GM12878 (cell line): ENCODE measurements around the gene CELF2. TPM values are rescaled to one million over a fixed set of nuclear protein-coding genes. Genes with fewer than 3 reads are reported as not detected.

Experiments
- ATAC-seq: fragments of 200-7000 bp; cut with Tn5 transposase; 3 replicates; pipeline ENCODE4 v1.9.1; 2020; ENCODE audit warnings: mild to moderate bottlenecking, moderate library complexity
- BruUV-seq: library from RNA; stranded (reverse); fragments of 400-500 nt; replicated peaks from 2 replicates; lab custom pipeline; 2021; lab: Mats Ljungman, UMichigan
- CTCF ChIA-PET: fragments of 300-600 bp; sonication (Branson Sonifier 250); formaldehyde crosslinking; extraction: SDS; loops from one replicate; lab custom pipeline; 2021; ENCODE audit warnings: inconsistent platforms; lab: Yijun Ruan, JAX
- POLR2A ChIA-PET: fragments of 350-600 bp; formaldehyde crosslinking; extraction: SDS; loops from one replicate; lab custom pipeline; 2021; ENCODE audit warnings: inconsistent platforms; lab: Charles Lee
- RAD21 ChIA-PET: fragments of 300-600 bp; sonication (Branson Sonifier 250); formaldehyde crosslinking; loops from one replicate; lab custom pipeline; 2023; ENCODE audit warnings: antibody characterized with exemption; ENCODE audit not compliant: unreplicated experiment; lab: Charles Lee
- SMC1A ChIA-PET: fragments of 300-600 bp; sonication (Branson Sonifier 250); formaldehyde crosslinking; loops from one replicate; lab custom pipeline; 2023; ENCODE audit not compliant: unreplicated experiment, uncharacterized antibody; lab: Charles Lee
- DNase-seq: peaks from one replicate; pipeline ENCODE4 v3.0.0-alpha.2; 2011; ENCODE audit warnings: low read depth, low spot score
- FAIRE-seq: peaks from 3 replicates; lab custom pipeline; 2011; peaks lifted over from hg19 to GRCh38; lab: Jason Lieb, UNC
- H2AFZ ChIP-seq: 2 replicates; pipeline ENCODE4 v1.6.0; 2011; ENCODE audit warnings: low read depth, low read length, control low read depth; ENCODE audit not compliant: control insufficient read depth
- H3K27ac ChIP-seq: 2 replicates; pipeline ENCODE4 v1.5.1; 2011; ENCODE audit warnings: control low read depth; ENCODE audit not compliant: control insufficient read depth, insufficient read depth
- H3K27me3 ChIP-seq, 2 experiments: replicated peaks in 1 of 2; 2 replicates each; pipeline versions ENCODE4 v1.6.0 to v1.6.1; 2011; ENCODE audit warnings: low read length in 1 of 2; ENCODE audit not compliant: control insufficient read depth in 2 of 2, insufficient read depth in 2 of 2
- H3K36me3 ChIP-seq, 2 experiments: 2 replicates each; pipeline ENCODE4 v1.5.1; 2011; ENCODE audit warnings: low read length in 1 of 2; ENCODE audit not compliant: control insufficient read depth in 2 of 2, insufficient read depth in 2 of 2
- H3K4me1 ChIP-seq: 2 replicates; pipeline ENCODE4 v1.6.1; 2011; ENCODE audit warnings: mild to moderate bottlenecking, low read length, moderate library complexity, mixed read lengths; ENCODE audit not compliant: control insufficient read depth, insufficient read depth
- H3K4me2 ChIP-seq: 2 replicates; pipeline ENCODE4 v1.6.0; 2011; ENCODE audit warnings: control low read depth; ENCODE audit not compliant: control insufficient read depth, insufficient read depth
- H3K4me3 ChIP-seq: fragments of 200-600 bp; sonication (generic); 2 replicates; pipeline ENCODE4 v1.5.1; 2016
- H3K79me2 ChIP-seq: 2 replicates; pipeline ENCODE4 v1.6.0; 2011; ENCODE audit warnings: low read length; ENCODE audit not compliant: control insufficient read depth, insufficient read depth
- H3K9ac ChIP-seq: 2 replicates; pipeline ENCODE4 v1.8.0; 2011; ENCODE audit warnings: low read length, control low read depth, mixed read lengths; ENCODE audit not compliant: control insufficient read depth, insufficient read depth
- H3K9me3 ChIP-seq: replicated peaks from 3 replicates; pipeline ENCODE4 v1.5.1; 2011; ENCODE audit warnings: mild to moderate bottlenecking, low read length; ENCODE audit not compliant: control insufficient read depth, insufficient read depth
- H4K20me1 ChIP-seq: 2 replicates; pipeline ENCODE4 v1.6.0; 2011; ENCODE audit not compliant: control insufficient read depth, insufficient read depth
- CTCF ChIP-seq, 3 experiments: IDR thresholded peaks in 2 of 3; conservative IDR thresholded peaks in 1 of 3; 2 replicates each; pipeline ENCODE4 v1.5.1; 2011; ENCODE audit warnings: low read depth in 3 of 3, low read length in 3 of 3, mild to moderate bottlenecking in 3 of 3, control low read depth in 2 of 3, moderate library complexity in 2 of 3, inconsistent platforms in 1 of 3, mixed read lengths in 1 of 3; ENCODE audit not compliant: control insufficient read depth in 2 of 3, insufficient read depth in 1 of 3; ENCODE audit errors: extremely low read depth in 1 of 3
- EED ChIP-seq: sonication (generic); IDR thresholded peaks from 2 replicates; pipeline ENCODE4 v1.6.1; 2016; ENCODE audit warnings: antibody characterized with exemption, low read depth
- ELK1 ChIP-seq: IDR thresholded peaks from 2 replicates; pipeline ENCODE4 v1.6.1; 2012; ENCODE audit warnings: low read depth, low read length, improper control_type of control experiment
- EP300 ChIP-seq, 2 experiments: fragments of 150-350 bp in 1 of 2; IDR thresholded peaks; 2 replicates each; pipeline ENCODE4 v1.6.1; 2011 to 2012; ENCODE audit warnings: low read depth in 2 of 2, low read length in 2 of 2, borderline replicate concordance in 1 of 2, improper control_type of control experiment in 1 of 2, inconsistent platforms in 1 of 2; ENCODE audit not compliant: control insufficient read depth in 1 of 2
- FOXK2 ChIP-seq: fragments of 450-650 bp; IDR thresholded peaks from 2 replicates; pipeline ENCODE4 v1.6.1; 2017; ENCODE audit warnings: mild to moderate bottlenecking, moderate library complexity
- JUNB ChIP-seq: IDR thresholded peaks from 2 replicates; pipeline ENCODE4 v1.6.1; 2016; ENCODE audit warnings: antibody characterized with exemption, mild to moderate bottlenecking
- MTA2 ChIP-seq: fragments of 450-650 bp; IDR thresholded peaks from 2 replicates; pipeline ENCODE4 v1.6.1; 2016; ENCODE audit warnings: low read depth, mild to moderate bottlenecking, moderate library complexity
- PBX3 ChIP-seq: IDR thresholded peaks from 2 replicates; pipeline ENCODE4 v1.6.1; 2011; ENCODE audit warnings: mild to moderate bottlenecking, low read depth, low read length, moderate library complexity; ENCODE audit not compliant: insufficient replicate concordance
- POLR2AphosphoS5 ChIP-seq: IDR thresholded peaks from 2 replicates; pipeline ENCODE4 v1.6.1; 2011; ENCODE audit warnings: mild to moderate bottlenecking, low read length, inconsistent platforms
- SIN3A ChIP-seq: IDR thresholded peaks from 2 replicates; pipeline ENCODE4 v1.6.1; 2012; ENCODE audit warnings: low read depth, low read length, improper control_type of control experiment
- WRNIP1 ChIP-seq: IDR thresholded peaks from 2 replicates; pipeline ENCODE4 v1.6.1; 2011; ENCODE audit warnings: low read depth, low read length, improper control_type of control experiment, borderline replicate concordance
- ZNF687 ChIP-seq: fragments of 450-650 bp; IDR thresholded peaks from 2 replicates; pipeline ENCODE4 v1.6.1; 2017; ENCODE audit warnings: mild to moderate bottlenecking, moderate library complexity
- WGBS: methylation state at CpG from one replicate; pipeline ENCODE4 v1.1.6; 2016; ENCODE audit warnings: low lambda C conversion rate; ENCODE audit not compliant: insufficient replicate concordance, insufficient coverage; ENCODE audit errors: missing lambda C conversion rate; 5-methylcytosine and 5-hydroxymethylcytosine counted together
- in situ Hi-C: fragments of 300-500 bp; cut with MboI; formaldehyde crosslinking; loops from 9 replicates; pipeline ENCODE4 v1.14.3; 2018; ENCODE audit warnings: mixed read lengths
- intact Hi-C: fragments of 100-400 bp; cut with micrococcal nuclease; formaldehyde crosslinking; loops from one replicate; pipeline ENCODE4 v1.14.2; 2022; ENCODE audit not compliant: unreplicated experiment
- polyA plus RNA-seq, 11 experiments: library from polyadenylated mRNA; depleted of rRNA in 4 of 11; unstranded in 6 of 11; stranded (reverse) in 5 of 11; fragments of >200 nt; fragmentation: Nextera tagmentation in 4 of 11; fragmentation: Illumina TruSeq in 1 of 11; extraction: Ambion mirVana in 4 of 11; extraction: Trizol in 1 of 11; gene quantifications; 1 replicate in 1 of 11; 2 replicates in 10 of 11; pipeline versions ENCODE4 v1.2.1 to v1.2.3, GENCODE V29; 2011 to 2016; ENCODE audit warnings: inconsistent platforms in 2 of 11, missing spikeins in 2 of 11, low read depth in 1 of 11
- total RNA-seq, 4 experiments: library from RNA; depleted of rRNA in 3 of 4; stranded (reverse); fragments of >200 nt in 3 of 4; fragmentation: Illumina TruSeq in 1 of 4; extraction: Trizol in 1 of 4; gene quantifications; 2 replicates each; pipeline versions ENCODE4 v1.2.1 to v1.2.3, GENCODE V29; 2013 to 2021

The CELF2 gene
- total and polyA plus RNA-seq, 10 of the 15 experiments (the other 5 are each of a cell fraction or from before 2014, with no cell fraction given): 20.8 to 129 (median 86.3) TPM

- no peak overlapping the region for H3K9ac ChIP-seq
- H3K4me1 ChIP-seq: no peaks in the 10 kb centered on the region
- H4K20me1 ChIP-seq: no peaks in the 10 kb centered on the region
- H3K36me3 ChIP-seq: no peaks in the 10 kb centered on the region
- ATAC-seq (no peak), FAIRE-seq (no peak), DNase-seq (no peak)
- H3K4me2 ChIP-seq: no peak overlapping the region
- SMC1A ChIA-PET: interaction anchor here (1.5 kb wide), 1 partner anchor 28 kb away, joined by 3 read pairs; no protein-coding TSS in a partner anchor
- CTCF ChIA-PET: no interaction called here
- in situ Hi-C loops: no loop called here
- POLR2A ChIA-PET: no interaction called here
- RAD21 ChIA-PET: no interaction called here
- H2AFZ ChIP-seq: no peak overlapping the region
- H3K27ac ChIP-seq: no peak overlapping the region
- 44% methylated on average over 4 of the region's 4 CpGs for WGBS
- no peak overlapping the region for H3K4me3 ChIP-seq
- H3K79me2 ChIP-seq: no peaks in the 10 kb centered on the region
- intact Hi-C loops: no loop called here
- no peaks in the 10 kb centered on the region; the same call in 2 of the 3 replicates for H3K9me3 ChIP-seq
- H3K27me3 ChIP-seq: no peaks in the 10 kb centered on the region
- BruUV-seq: no TSS peak
- TF ChIP-seq SIN3A: no peak
- TF ChIP-seq MTA2: no peak
- no peak for TF ChIP-seq CTCF (IDR thresholded peaks at IDR 0.05 in 2 of 3, conservative IDR thresholded peaks at IDR 0.05 in 1 of 3; ENCODE audit: control insufficient read depth in 2 of 3, extremely low read depth in 1 of 3, insufficient read depth in 1 of 3, low read depth in 3 of 3, low read length in 3 of 3)
- no peak for TF ChIP-seq EP300 (IDR thresholded peaks at IDR 0.05; ENCODE audit: borderline replicate concordance in 1 of 2, control insufficient read depth in 1 of 2, low read depth in 2 of 2, low read length in 2 of 2)
- no peak for TF ChIP-seq ELK1
- TF ChIP-seq WRNIP1: no peak
- TF ChIP-seq ZNF687: no peak
- TF ChIP-seq EED: no peak
- TF ChIP-seq FOXK2: no peak
- no peak for TF ChIP-seq POLR2AphosphoS5
- TF ChIP-seq PBX3: no peak
- no peak for TF ChIP-seq JUNB
Observed at GRCh38 chr10:11065567-11065966, 47.9 kb downstream of the CELF2 start.
